Activated CD8-positive, alpha-beta memory T cell treated with anti-CD3 and anti-CD28 coated beads for 4 hours (primary cell): Measurements from ENCODE around the gene TNFSF12.
A peak's percentile ranks its signal among the peaks of the same experiment; 100 is the strongest.
"Not testable (repeated sequence)": the region's sequence is repeated elsewhere in the genome, so short reads cannot be mapped to it uniquely, and the experiment has no call there.

Source experiments
- DNase-seq, 2 donors: peaks; one replicate each; pipeline ENCODE4 v3.0.0-alpha.2; 2020; ENCODE audit warnings: low read depth in 2 of 2

Gene TNFSF12

DNA sequence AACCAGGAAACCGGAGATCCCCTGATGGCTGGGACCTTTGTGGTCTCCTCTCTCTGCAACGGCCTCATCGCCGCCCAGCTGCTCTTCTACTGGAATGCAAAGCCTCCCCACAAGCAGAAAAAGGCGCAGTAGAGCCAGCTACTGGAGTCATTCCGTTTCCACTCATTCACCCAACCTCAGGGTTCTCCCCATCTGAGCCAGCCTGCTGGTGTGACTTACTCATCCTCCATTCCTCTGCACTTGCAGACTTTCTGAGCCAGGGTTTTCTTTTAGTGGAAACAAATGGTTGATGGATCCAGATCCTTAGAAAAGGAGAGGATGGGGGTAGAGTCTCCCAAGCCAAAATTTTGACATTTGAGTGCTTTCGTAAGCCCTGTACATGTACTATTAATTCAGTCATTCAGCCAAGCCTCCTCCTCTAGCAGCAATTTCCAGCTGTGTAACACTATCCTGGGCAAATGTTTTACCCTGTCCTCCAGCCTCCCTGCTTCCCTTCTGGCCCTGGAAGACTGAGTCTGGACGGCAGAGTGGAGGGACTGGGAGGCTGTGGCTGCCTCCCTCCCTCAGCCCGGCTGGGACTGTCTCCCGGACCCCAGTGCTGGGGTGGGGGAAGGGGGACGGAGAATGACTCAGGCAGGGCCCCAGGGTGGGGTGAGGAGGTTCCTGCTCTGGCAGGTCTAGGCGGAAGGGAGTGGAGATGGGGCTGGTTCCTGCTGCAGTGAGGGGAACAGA lies 38.7 kb downstream of the TNFSF12 start:
- DNase-seq: no peak

DNA sequence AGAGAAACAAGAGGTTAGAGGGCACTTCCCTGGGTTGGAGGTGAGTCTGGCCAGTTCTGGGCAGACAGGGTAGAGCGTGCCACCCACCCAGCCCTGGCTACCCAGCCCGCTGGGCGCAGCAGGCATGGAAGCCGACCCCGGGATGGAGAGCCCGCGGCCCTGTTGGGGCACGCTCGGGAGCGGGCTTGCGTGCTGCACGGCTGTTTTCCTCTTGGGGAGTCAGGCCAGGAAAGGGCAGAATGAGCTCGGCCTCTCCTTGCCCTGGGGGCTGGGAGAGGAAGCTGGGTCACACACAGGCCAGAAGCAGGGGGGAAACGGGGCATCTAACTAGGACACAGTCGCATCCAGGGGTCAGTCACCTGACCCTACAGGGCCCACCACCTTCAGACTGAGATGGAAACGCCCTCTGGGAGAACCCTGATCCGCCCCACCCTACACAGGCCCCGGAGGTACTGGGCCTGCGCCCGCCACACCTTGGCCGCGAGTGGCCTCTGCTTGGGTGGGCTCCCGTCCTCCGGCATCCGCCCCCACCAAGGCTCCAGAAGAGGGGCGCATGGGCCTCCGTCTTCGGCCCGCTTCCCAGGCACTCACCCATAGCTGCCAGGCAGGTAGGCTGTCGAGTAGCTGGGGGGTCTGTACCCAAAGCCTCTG lies 39.8 kb downstream of the TNFSF12 start:
- no peak for DNase-seq

DNA sequence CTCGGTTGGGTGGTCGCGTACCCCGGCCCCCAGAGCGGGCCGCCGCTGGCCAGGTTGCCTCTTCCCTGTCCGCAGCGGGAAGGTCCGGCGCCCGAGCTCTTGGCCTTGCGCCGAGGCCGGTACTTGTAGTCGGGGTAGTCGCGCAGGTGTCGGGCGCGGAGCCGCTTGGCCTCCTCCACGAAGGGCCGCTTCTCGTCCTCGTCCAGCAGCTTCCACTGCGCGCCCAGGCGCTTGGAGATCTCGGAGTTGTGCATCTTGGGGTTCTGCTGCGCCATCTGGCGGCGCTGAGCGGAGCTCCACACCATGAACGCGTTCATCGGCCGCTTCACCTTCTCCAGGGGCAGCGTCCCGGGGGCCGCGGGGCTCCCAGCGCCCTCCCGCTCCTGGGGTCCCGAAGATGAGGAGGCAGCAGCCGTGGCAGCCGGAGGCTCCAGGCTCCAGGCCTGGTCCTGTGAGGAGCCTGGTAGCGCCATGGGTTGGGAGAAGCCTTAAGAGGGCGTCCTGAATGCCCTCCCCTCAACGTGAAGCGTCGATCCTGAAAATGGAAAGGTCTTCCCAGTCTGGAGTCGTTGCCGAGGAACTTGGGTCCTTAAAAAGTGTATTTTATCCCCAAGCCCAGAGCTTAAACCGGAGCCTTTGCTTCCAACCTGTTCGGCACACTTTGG lies 40.5 kb downstream of the TNFSF12 start:
- peak; percentile 37 to 38 for DNase-seq

DNA sequence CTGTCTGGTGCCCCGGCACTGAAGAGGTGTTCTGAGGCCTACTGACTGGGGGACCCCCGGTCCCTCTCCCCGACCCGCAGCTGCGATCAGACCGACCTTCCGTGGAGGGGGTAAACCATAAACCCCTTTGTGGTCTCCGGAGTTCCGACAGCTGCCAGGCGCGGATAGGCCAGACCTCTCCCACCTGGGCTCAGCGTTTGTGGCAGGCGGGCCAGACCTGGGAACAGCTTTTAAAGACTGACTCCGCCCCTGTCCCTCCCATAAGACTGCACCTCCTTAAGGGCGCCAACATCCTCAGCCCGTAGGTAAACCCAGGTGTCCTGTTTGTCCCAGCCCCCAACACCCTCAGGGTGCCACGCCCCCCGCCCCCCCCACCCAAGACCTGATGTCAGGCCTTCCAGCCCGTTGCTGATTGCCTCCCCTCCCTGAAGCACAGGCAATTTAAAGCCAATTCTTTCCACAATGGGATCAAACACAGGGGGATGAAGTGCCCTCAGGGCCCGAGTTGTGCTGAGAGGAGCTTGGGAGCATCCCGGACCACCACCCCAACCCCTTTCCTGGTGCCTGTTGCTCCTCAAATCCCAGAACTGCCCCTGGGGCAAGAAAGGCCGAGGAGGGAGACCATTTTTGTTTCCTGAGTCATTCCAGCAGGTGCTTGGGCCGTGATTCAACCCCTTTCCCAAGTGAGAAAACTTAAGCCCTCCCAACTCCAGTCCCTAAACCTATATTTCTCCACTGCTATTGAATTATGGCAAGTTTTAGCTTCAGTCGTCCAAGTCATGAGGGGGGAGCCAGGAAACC lies 41.2 kb downstream of the TNFSF12 start, which contains the start of gene SOX15:
Gene SOX15 (minus strand): TSS at position 204 of the 801 bp plus-strand sequence. CDS start 418 bp downstream, outside the sequence.
- no peak for DNase-seq

DNA sequence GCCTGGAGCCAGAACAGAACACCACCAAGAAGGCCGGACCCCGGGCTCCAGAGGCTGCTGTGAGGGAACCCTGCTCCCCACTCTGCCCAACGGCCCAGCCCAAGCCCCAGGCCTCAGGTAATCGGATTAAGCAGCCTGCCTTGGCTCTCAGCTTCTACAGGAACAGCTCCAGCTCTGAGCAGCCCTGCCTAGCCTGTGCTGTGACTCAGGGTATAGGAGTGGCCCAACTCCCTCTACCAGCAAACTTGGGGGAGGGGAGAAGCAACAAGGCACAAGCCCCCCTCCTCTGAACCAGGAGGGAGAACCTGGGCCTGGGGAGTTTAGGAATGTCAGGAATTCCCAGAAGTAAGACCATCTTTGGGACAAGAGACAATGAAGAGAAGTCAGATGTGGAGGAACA lies 41.9 kb downstream of the TNFSF12 start:
- no peak for DNase-seq

DNA sequence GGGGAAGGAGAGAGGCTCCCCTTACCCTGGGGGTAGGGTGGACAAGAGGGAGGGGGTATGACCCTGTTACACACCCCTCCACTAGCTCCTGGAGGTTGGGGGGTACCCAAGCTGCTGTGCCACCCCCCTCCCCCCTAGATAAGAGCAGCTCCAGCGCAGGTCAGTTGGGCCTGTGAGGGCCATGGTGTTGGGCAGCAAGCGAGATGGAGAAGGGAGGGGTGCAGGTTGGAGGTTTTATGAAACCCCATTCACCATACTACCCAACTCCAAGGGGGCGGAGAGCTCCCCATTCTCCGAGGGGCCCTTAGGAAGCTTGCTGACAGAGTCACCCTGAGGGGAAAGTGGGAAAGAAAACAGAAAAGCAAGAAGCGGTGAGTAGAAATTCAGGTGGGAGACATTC lies 42.7 kb downstream of the TNFSF12 start:
- no peak for DNase-seq

DNA sequence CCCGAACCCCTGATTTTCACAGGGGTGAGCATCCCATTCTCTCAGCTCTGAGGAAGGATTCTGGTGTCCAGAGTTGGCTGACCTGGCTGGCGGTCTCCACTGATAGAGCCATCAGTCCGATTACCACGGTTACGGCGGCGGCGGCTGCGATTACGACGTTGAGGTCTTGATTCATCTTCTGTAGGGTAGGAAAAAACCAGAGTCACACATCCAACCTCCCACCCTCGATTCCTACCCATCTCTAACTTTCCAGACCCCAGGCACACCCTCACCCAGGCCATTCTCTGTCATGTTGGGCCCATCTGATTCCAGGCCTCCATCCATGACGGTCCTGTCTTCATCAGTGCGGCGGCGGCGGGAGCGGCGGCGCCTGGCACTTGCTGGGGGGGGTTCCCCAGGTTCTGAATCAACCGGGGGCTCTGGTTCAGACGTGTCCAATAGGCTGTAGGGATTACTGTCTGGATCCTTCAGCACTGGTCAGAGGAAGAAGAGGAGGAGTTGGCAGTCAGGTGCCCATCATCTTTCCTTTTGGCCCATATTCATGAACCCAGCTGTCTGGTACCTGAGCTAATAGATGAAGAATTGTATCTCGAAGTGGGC lies 43.7 kb downstream of the TNFSF12 start:
- no peak for DNase-seq

DNA sequence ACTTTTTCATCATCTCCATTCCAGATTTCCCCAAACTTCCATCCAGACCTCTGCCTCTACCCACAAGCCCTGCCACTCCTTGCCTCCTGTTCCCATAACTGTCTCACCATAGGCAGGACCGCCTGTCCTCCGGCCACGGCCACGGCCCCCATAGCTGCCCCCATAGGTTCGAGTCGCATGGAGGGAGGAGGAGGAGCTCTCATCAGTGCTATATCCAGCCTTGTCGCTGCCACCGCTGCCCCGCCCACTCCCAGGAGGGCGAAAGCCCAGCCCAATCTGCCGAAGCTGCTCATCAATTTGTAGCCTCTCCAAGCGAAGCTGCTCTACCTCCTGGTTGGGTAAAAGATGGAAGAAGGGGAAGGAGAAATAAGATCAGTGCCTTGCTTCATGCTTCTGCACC lies 44.4 kb downstream of the TNFSF12 start:
- no peak for DNase-seq

DNA sequence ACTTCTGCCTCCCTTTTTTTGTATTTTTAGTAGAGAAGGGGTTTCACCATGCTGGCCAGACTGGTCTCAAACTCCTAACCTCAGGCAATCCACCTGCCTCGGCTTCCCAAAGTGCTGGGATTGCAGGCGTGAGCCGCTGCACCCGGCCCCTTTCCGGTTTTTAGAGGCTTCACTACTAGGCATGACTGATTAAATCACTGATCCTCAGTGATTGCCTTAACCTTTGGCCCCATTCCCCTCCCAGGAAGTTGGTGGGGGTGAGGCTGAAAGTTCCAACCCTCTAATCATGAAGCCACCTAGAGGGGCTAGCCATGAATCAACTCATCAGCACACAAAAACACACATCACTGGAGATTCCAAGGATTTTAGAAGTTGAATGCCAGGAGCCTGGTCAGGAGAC lies 48.7 kb downstream of the TNFSF12 start:
- not testable (repeated sequence) for DNase-seq

DNA sequence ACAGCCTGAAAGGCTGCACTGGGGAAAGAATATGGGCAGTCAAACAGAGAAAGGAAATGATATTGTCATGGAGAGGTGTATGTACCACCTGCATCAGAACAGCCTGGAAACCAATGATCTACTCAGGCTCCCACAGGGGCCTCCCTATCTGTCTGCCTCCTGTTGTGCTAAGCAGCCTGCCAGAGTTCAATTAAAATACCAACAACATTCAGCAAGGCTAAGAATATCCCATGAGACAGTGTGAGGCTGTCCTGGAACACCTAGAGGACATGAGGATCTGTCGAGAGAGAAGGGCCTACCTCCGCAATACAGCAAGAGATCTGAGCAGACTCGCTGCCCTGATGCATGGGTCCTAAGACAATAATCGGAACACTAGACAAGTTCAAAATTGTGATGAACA lies 57.4 kb downstream of the TNFSF12 start:
- no peak for DNase-seq
